SK-N-SH treated with all-trans-retinoic acid at 6 μM for 48 hours (cell line): ENCODE results near the gene ANAPC1.
"Not testable (repeated sequence)": the region's sequence is repeated elsewhere in the genome, so short reads cannot be mapped to it uniquely, and the experiment has no call there.

Experiments
- CSRNP3 ChIP-seq: fragments of 250-450 bp; sonication (Bioruptor Pico); IDR thresholded peaks from 2 replicates; pipeline ENCODE4 v1.5.1; 2021; ENCODE audit warnings: mild to moderate bottlenecking, moderate library complexity
- PATZ1 ChIP-seq: fragments of 250-450 bp; sonication (Bioruptor Pico); IDR thresholded peaks from 2 replicates; pipeline ENCODE4 v1.8.0; 2020; ENCODE audit warnings: mild to moderate bottlenecking, moderate library complexity, borderline replicate concordance
- POU6F1 ChIP-seq: fragments of 250-450 bp; sonication (Bioruptor Pico); IDR thresholded peaks from 2 replicates; pipeline ENCODE4 v1.8.0; 2021; ENCODE audit warnings: low read depth, mild to moderate bottlenecking, moderate library complexity, borderline replicate concordance
- RARB ChIP-seq: fragments of 250-450 bp; sonication (Bioruptor Pico); IDR thresholded peaks from 2 replicates; pipeline ENCODE4 v1.8.0; 2021; ENCODE audit warnings: mild to moderate bottlenecking, moderate library complexity
- SNAI2 ChIP-seq: fragments of 250-450 bp; sonication (Bioruptor Pico); IDR thresholded peaks from 2 replicates; pipeline ENCODE4 v1.5.0; 2020; ENCODE audit warnings: mild to moderate bottlenecking, moderate library complexity
- TCF4 ChIP-seq: fragments of 250-450 bp; sonication (Bioruptor Pico); IDR thresholded peaks from 2 replicates; pipeline ENCODE4 v1.8.0; 2021; ENCODE audit warnings: mild to moderate bottlenecking, moderate library complexity, borderline replicate concordance
- TOX ChIP-seq: fragments of 250-450 bp; sonication (Bioruptor Pico); IDR thresholded peaks from 2 replicates; pipeline ENCODE4 v1.8.0; 2021; ENCODE audit warnings: mild to moderate bottlenecking, moderate library complexity, borderline replicate concordance
- TSHZ2 ChIP-seq: fragments of 250-450 bp; sonication (Bioruptor Pico); IDR thresholded peaks from 2 replicates; pipeline ENCODE4 v1.5.0; 2020; ENCODE audit warnings: mild to moderate bottlenecking, moderate library complexity
- ZFP30 ChIP-seq: fragments of 450-650 bp; formaldehyde crosslinking; IDR thresholded peaks from 2 replicates; pipeline ENCODE4 v1.5.0; 2022; ENCODE audit warnings: mild to moderate bottlenecking, moderate library complexity
- ZNF565 ChIP-seq: fragments of 450-650 bp; formaldehyde crosslinking; conservative IDR thresholded peaks from 2 replicates; pipeline ENCODE4 v1.5.0; 2020; ENCODE audit warnings: low read depth, mild to moderate bottlenecking, moderate library complexity
- ZNF70 ChIP-seq: fragments of 450-650 bp; formaldehyde crosslinking; IDR thresholded peaks from 2 replicates; pipeline ENCODE4 v1.5.0; 2020; ENCODE audit warnings: mild to moderate bottlenecking, moderate library complexity

- TF ChIP-seq TCF4 (CRISPR knock-in tag); TOX; TSHZ2 (CRISPR knock-in tag); PATZ1 (CRISPR knock-in tag); SNAI2 (CRISPR knock-in tag); CSRNP3 (CRISPR knock-in tag); ZNF70 (CRISPR knock-in tag); ZNF565 (CRISPR knock-in tag); RARB (CRISPR knock-in tag); POU6F1 (CRISPR knock-in tag); ZFP30 (CRISPR knock-in tag): not testable (repeated sequence)
Observed at GRCh38 chr2:111830479-111830878, 53.5 kb downstream of the ANAPC1 start.
